HG02938 (cell line): Measurements from ENCODE around the gene NDUFB8.

Experiments
- ATAC-seq: cut with Tn5 transposase; IDR thresholded peaks from one replicate; pipeline ENCODE4 v1.9.1; 2021; ENCODE audit warnings: mild to moderate bottlenecking, moderate library complexity; ENCODE audit not compliant: unreplicated experiment

Gene NDUFB8

GRCh38 chr10:100537475-100537874 is 7.8 kb upstream of the NDUFB8 start:
- no peak for ATAC-seq

- peak; percentile 94 for ATAC-seq
Observed at GRCh38 chr10:100535715-100536353, 6.2 kb upstream of the NDUFB8 start, which contains the start of gene HIF1AN. TSS of gene HIF1AN (plus strand) at chr10:100535943. CDS start at chr10:100535959, 16 bp downstream.

GRCh38 chr10:100535338-100535714 is 5.7 kb upstream of the NDUFB8 start:
- peak; percentile 6 for ATAC-seq

GRCh38 chr10:100534726-100535125 is 5.1 kb upstream of the NDUFB8 start:
- ATAC-seq, result no peak

- no peak for ATAC-seq
Observed at GRCh38 chr10:100531761-100532160, 2.1 kb upstream of the NDUFB8 start.

GRCh38 chr10:100528921-100529474 is 673 bp downstream of the NDUFB8 start:
- no peak for ATAC-seq

- no peak for ATAC-seq
Observed at GRCh38 chr10:100528123-100528886, 1.4 kb downstream of the NDUFB8 start.

- no peak for ATAC-seq
Observed at GRCh38 chr10:100524638-100525037, 5.0 kb downstream of the NDUFB8 start.

- no peak for ATAC-seq
Observed at GRCh38 chr10:100524206-100524605, 5.5 kb downstream of the NDUFB8 start.

- no peak for ATAC-seq
Observed at GRCh38 chr10:100522945-100523344, 6.7 kb downstream of the NDUFB8 start.

- no peak for ATAC-seq
Observed at GRCh38 chr10:100522107-100522801, 7.4 kb downstream of the NDUFB8 start.

GRCh38 chr10:100520811-100521210 is 8.9 kb downstream of the NDUFB8 start:
- ATAC-seq, result no peak

- ATAC-seq, result no peak
Observed at GRCh38 chr10:100519311-100520051, 10.2 kb downstream of the NDUFB8 start, which contains the start of gene SEC31B. TSS of gene SEC31B (minus strand) at chr10:100519861. CDS start at chr10:100516952, 2,909 bp downstream.

GRCh38 chr10:100518761-100519241 is 10.9 kb downstream of the NDUFB8 start:
- ATAC-seq, result no peak

- no peak for ATAC-seq
Observed at GRCh38 chr10:100516847-100517246, 12.8 kb downstream of the NDUFB8 start.

GRCh38 chr10:100515612-100516011 is 14.1 kb downstream of the NDUFB8 start:
- ATAC-seq, result no peak

- ATAC-seq, result no peak
Observed at GRCh38 chr10:100510533-100511308, 18.9 kb downstream of the NDUFB8 start.

GRCh38 chr10:100509241-100509840 is 20.3 kb downstream of the NDUFB8 start:
- no peak for ATAC-seq

GRCh38 chr10:100508691-100509150 is 20.9 kb downstream of the NDUFB8 start:
- peak; percentile 72 for ATAC-seq
